Tibial artery (tissue), 4 donors: ENCODE results near the gene OR2T11.

Source experiments
- DNase-seq, 2 donors: peaks; one replicate each; pipeline ENCODE4 v3.0.0-alpha.2; 2019
- H3K27ac ChIP-seq, 2 donors: fragments of 200-600 bp; sonication (generic) in 1 of 2; 1 replicate in 1 of 2; 2 replicates in 1 of 2; pipeline ENCODE4 v1.5.1; 2018 to 2019; ENCODE audit warnings: mild to moderate bottlenecking in 1 of 2
- H3K27me3 ChIP-seq, 2 donors: fragments of 200-600 bp; sonication (generic) in 1 of 2; one replicate each; pipeline versions ENCODE4 v1.5.1 to v1.6.0; 2016 to 2019
- H3K36me3 ChIP-seq, 3 donors: fragments of 200-600 bp; sonication (generic) in 2 of 3; one replicate each; pipeline ENCODE4 v1.5.1; 2016 to 2019; ENCODE audit warnings: mild to moderate bottlenecking in 2 of 3
- H3K4me1 ChIP-seq, 4 donors: fragments of 200-600 bp; sonication (generic) in 2 of 4; 1 replicate in 3 of 4; 2 replicates in 1 of 4; pipeline ENCODE4 v1.5.1; 2016 to 2019
- H3K4me3 ChIP-seq, 2 donors: fragments of 200-600 bp; sonication (generic) in 1 of 2; 1 replicate in 1 of 2; 2 replicates in 1 of 2; pipeline ENCODE4 v1.5.1; 2018 to 2019; ENCODE audit warnings: mild to moderate bottlenecking in 2 of 2
- H3K9me3 ChIP-seq, 3 donors: fragments of 200-600 bp; sonication (generic) in 1 of 3; one replicate each; pipeline ENCODE4 v1.5.1; 2016 to 2019
- CTCF ChIP-seq, 2 experiments: fragments of 200-600 bp in 1 of 2; fragments of 450-650 bp in 1 of 2; IDR thresholded peaks; one replicate each; pipeline ENCODE4 v1.5.1; 2017 to 2019; ENCODE audit warnings: antibody characterized with exemption in 2 of 2, mild to moderate bottlenecking in 1 of 2, moderate library complexity in 1 of 2
- intact Hi-C: fragments of 100-400 bp; cut with DNase I; formaldehyde crosslinking; loops from one replicate; pipeline ENCODE4 v1.15.0; 2023; ENCODE audit warnings: low total_unique reads

OR2T11 gene

GRCh38 chr1:248625166-248625565 lies 9.7 kb downstream of the OR2T11 start:
- Histone ChIP-seq H3K27me3 (no peaks in the 10 kb centered on the region), H3K9me3 (no peaks in the 10 kb centered on the region), H3K27ac (no peak overlapping the region), H3K36me3 (no peaks in the 10 kb centered on the region), H3K4me3 (no peak overlapping the region), H3K4me1 (no peaks in the 10 kb centered on the region)
- DNase-seq = no peak
- no peak for TF ChIP-seq CTCF (IDR thresholded peaks at IDR 0.05)
- intact Hi-C loops = no loop called here

DNA sequence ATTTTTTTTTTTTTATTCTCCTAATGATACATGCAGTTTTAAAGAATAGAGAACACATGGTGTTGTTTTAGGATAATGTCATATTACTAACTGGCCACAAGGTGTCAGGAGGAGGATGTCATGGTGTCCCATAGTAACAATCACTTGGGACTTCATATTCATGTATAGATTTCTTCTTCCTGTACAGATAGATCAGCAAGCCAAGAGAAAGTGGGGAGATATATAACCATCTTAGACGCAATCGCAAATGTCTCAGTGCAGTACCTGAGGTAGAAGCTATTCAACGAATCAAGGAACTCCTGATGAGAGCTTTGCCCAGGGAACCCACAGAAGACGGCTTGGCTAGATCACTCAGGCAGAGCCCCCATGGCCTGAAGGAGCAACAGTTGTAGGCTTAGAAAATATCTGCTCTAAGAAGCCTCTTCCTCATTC lies 12.3 kb downstream of the OR2T11 start:
- H3K27me3 ChIP-seq = no peaks in the 10 kb centered on the region
- peak in 1 of 2 experiments; percentile 15 for TF ChIP-seq CTCF (IDR thresholded peaks at IDR 0.05)
- no peaks in the 10 kb centered on the region for H3K4me1 ChIP-seq
- no peaks in the 10 kb centered on the region for H3K36me3 ChIP-seq
- intact Hi-C loops = no loop called here
- no peaks in the 10 kb centered on the region for H3K9me3 ChIP-seq
- DNase-seq = no peak
- H3K27ac ChIP-seq = no peak overlapping the region
- H3K4me3 ChIP-seq = no peak overlapping the region

GRCh38 chr1:248621770-248622169 lies 13.1 kb downstream of the OR2T11 start:
- intact Hi-C loops = no loop called here
- no peaks in the 10 kb centered on the region for H3K36me3 ChIP-seq
- H3K4me1 ChIP-seq = no peaks in the 10 kb centered on the region
- no peak overlapping the region for H3K27ac ChIP-seq
- no peak for DNase-seq
- no peak for TF ChIP-seq CTCF (IDR thresholded peaks at IDR 0.05)
- H3K9me3 ChIP-seq = no peaks in the 10 kb centered on the region
- no peaks in the 10 kb centered on the region for H3K27me3 ChIP-seq
- no peak overlapping the region for H3K4me3 ChIP-seq

- Histone ChIP-seq H3K36me3 (no peaks in the 10 kb centered on the region), H3K4me3 (no peak overlapping the region), H3K4me1 (no peaks in the 10 kb centered on the region), H3K27me3 (no peaks in the 10 kb centered on the region), H3K27ac (no peak overlapping the region), H3K9me3 (no peaks in the 10 kb centered on the region)
- TF ChIP-seq CTCF (IDR thresholded peaks at IDR 0.05) = peak in 1 of 2 experiments; percentile 17
- intact Hi-C loops = no loop called here
- peak in 1 of 2 donors; percentile 30 for DNase-seq
Observed at GRCh38 chr1:248618878-248619277, 16.0 kb downstream of the OR2T11 start.

- H3K27me3 ChIP-seq = no peaks in the 10 kb centered on the region
- no peaks in the 10 kb centered on the region for H3K9me3 ChIP-seq
- TF ChIP-seq CTCF (IDR thresholded peaks at IDR 0.05) = no peak
- H3K4me3 ChIP-seq = no peak overlapping the region
- no peak overlapping the region for H3K27ac ChIP-seq
- DNase-seq = no peak
- no peaks in the 10 kb centered on the region for H3K36me3 ChIP-seq
- H3K4me1 ChIP-seq = no peaks in the 10 kb centered on the region
- intact Hi-C loops = no loop called here
Observed at GRCh38 chr1:248618119-248618518, 16.8 kb downstream of the OR2T11 start.

DNA sequence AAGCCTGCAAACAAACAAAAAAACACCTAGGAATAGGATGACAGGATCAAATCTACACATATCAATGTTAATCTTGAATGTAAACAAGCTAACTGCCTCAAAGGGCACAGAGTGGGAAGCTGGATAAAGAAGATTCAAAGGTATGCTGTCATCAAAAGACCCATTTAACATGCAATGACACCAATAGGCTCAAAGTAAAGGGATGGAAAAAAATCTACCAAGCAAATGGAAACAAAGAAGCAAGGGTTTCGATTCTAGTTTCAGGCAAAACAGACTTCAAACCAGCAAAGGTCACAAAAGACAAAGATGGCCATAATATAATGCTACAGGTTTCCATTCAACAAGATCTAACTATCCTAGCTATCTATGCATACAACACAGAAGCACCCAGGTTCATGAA lies 21.1 kb downstream of the OR2T11 start:
- no peak for TF ChIP-seq CTCF (IDR thresholded peaks at IDR 0.05)
- intact Hi-C loops = no loop called here
- DNase-seq = no peak
- H3K9me3 ChIP-seq = no peaks in the 10 kb centered on the region
- H3K27me3 ChIP-seq = no peaks in the 10 kb centered on the region
- H3K4me1 ChIP-seq = no peaks in the 10 kb centered on the region
- H3K36me3 ChIP-seq = no peaks in the 10 kb centered on the region
- no peak overlapping the region for H3K4me3 ChIP-seq
- H3K27ac ChIP-seq = no peak overlapping the region
